Keratinocyte (primary cell): ENCODE measurements around the gene UBQLN4.

Source experiments
- EZH2 ChIP-seq: IDR thresholded peaks from one replicate; pipeline ENCODE4 v1.6.1; 2012; ENCODE audit warnings: inconsistent platforms, mild to moderate bottlenecking, low read length, moderate library complexity
- TF ChIP-seq, protein P1 (sequence below), 3 experiments: IDR thresholded peaks in 1 of 3; conservative IDR thresholded peaks in 1 of 3; optimal IDR thresholded peaks in 1 of 3; 2 replicates in 2 of 3; 3 replicates in 1 of 3; pipeline versions ENCODE3 to v1.5.1; 2011; ENCODE audit warnings: low read length in 3 of 3, mild to moderate bottlenecking in 3 of 3, moderate library complexity in 2 of 3, control low read depth in 1 of 3, inconsistent platforms in 1 of 3; ENCODE audit not compliant: insufficient read depth in 2 of 3; ENCODE audit errors: extremely low read depth in 1 of 3

- TF ChIP-seq, protein P1, sequence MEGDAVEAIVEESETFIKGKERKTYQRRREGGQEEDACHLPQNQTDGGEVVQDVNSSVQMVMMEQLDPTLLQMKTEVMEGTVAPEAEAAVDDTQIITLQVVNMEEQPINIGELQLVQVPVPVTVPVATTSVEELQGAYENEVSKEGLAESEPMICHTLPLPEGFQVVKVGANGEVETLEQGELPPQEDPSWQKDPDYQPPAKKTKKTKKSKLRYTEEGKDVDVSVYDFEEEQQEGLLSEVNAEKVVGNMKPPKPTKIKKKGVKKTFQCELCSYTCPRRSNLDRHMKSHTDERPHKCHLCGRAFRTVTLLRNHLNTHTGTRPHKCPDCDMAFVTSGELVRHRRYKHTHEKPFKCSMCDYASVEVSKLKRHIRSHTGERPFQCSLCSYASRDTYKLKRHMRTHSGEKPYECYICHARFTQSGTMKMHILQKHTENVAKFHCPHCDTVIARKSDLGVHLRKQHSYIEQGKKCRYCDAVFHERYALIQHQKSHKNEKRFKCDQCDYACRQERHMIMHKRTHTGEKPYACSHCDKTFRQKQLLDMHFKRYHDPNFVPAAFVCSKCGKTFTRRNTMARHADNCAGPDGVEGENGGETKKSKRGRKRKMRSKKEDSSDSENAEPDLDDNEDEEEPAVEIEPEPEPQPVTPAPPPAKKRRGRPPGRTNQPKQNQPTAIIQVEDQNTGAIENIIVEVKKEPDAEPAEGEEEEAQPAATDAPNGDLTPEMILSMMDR (optimal IDR thresholded peaks at IDR 0.05 in 1 of 3, IDR thresholded peaks at IDR 0.05 in 1 of 3, conservative IDR thresholded peaks at IDR 0.05 in 1 of 3; ENCODE audit: extremely low read depth in 1 of 3, insufficient read depth in 2 of 3, low read length in 3 of 3): no peak
- TF ChIP-seq EZH2: no peak
Observed at GRCh38 chr1:156091610-156092009, 38.0 kb upstream of the UBQLN4 start.
